Mucosa of rectum (tissue), 2 donors: Measurements from ENCODE around the gene PTPRD.

ENCODE experiments used
- H3K27ac ChIP-seq, 2 donors: one replicate each; pipeline ENCODE4 v1.7.0; 2013; ENCODE audit warnings: inconsistent platforms in 2 of 2, low read depth in 2 of 2, low read length in 2 of 2
- H3K27me3 ChIP-seq, 2 donors: one replicate each; pipeline ENCODE4 v1.7.0; 2013; ENCODE audit warnings: low read length in 2 of 2; ENCODE audit not compliant: control insufficient read depth in 2 of 2, insufficient read depth in 2 of 2
- H3K36me3 ChIP-seq, 2 donors: one replicate each; pipeline ENCODE4 v1.7.0; 2013; ENCODE audit warnings: low read length in 2 of 2; ENCODE audit not compliant: control insufficient read depth in 2 of 2, insufficient read depth in 2 of 2
- H3K4me1 ChIP-seq, 2 donors: one replicate each; pipeline ENCODE4 v1.7.0; 2013; ENCODE audit warnings: low read length in 2 of 2, mild to moderate bottlenecking in 1 of 2; ENCODE audit not compliant: control insufficient read depth in 2 of 2, insufficient read depth in 2 of 2
- H3K4me3 ChIP-seq, 2 donors: one replicate each; pipeline ENCODE4 v1.7.0; 2013; ENCODE audit warnings: low read length in 2 of 2
- H3K9ac ChIP-seq, 2 donors: one replicate each; pipeline ENCODE4 v1.7.0; 2013; ENCODE audit warnings: low read length in 2 of 2, low read depth in 1 of 2, mild to moderate bottlenecking in 1 of 2
- H3K9me3 ChIP-seq, 2 donors: one replicate each; pipeline ENCODE4 v1.7.0; 2013; ENCODE audit warnings: low read length in 2 of 2; ENCODE audit not compliant: control insufficient read depth in 2 of 2
- donor health status: healthy.
- donor health status: Normal muscosa, but diverticular disease.

Gene PTPRD

DNA sequence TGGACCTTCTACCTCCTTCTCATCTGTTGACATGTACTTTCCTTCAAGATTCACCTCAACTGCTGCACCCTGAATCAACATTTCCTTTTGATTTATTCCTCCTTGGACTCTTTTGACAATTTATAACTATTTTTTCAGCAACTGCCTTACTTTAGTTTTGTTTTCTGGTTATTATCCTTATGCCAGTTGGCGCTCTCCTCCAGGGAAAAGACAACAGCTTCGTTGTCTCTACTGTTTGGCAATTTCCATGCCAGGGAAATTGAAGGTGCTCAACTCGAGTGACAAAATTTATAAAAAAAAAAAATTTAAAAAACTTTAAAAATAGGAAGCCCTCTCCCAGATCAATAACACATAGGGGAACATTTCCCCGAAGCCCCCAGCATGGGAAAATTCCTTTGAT lies 2264.0 kb downstream of the PTPRD start:
- H3K4me3 ChIP-seq: no peak overlapping the region
- no peak overlapping the region for H3K27ac ChIP-seq
- no peaks in the 10 kb centered on the region for H3K36me3 ChIP-seq
- no peaks in the 10 kb centered on the region for H3K4me1 ChIP-seq
- H3K9me3 ChIP-seq: no peaks in the 10 kb centered on the region
- H3K9ac ChIP-seq: no peak overlapping the region
- no peaks in the 10 kb centered on the region for H3K27me3 ChIP-seq

DNA sequence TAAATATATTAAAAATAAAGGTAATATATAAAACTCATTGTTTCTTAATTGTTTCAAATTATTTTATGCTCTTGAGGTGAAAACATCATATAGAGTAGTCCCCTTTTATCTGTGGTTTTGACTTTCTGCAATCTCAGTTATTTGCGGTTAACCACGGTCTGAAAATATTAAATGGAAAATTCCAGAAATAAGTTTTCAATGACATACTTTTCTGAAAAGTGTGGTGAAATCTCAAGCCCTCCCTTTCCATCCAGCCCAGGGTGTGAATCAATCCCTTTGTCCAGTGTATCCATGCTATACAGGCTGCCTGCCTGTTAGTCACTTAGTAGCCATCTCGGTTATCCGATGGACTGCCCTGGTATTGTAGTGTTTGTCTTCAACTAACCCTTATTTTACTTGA lies 2266.5 kb downstream of the PTPRD start:
- Histone ChIP-seq H3K4me3 (no peak overlapping the region), H3K27me3 (no peaks in the 10 kb centered on the region), H3K27ac (no peak overlapping the region), H3K9me3 (no peaks in the 10 kb centered on the region), H3K4me1 (no peaks in the 10 kb centered on the region), H3K9ac (no peak overlapping the region), H3K36me3 (no peaks in the 10 kb centered on the region)

DNA sequence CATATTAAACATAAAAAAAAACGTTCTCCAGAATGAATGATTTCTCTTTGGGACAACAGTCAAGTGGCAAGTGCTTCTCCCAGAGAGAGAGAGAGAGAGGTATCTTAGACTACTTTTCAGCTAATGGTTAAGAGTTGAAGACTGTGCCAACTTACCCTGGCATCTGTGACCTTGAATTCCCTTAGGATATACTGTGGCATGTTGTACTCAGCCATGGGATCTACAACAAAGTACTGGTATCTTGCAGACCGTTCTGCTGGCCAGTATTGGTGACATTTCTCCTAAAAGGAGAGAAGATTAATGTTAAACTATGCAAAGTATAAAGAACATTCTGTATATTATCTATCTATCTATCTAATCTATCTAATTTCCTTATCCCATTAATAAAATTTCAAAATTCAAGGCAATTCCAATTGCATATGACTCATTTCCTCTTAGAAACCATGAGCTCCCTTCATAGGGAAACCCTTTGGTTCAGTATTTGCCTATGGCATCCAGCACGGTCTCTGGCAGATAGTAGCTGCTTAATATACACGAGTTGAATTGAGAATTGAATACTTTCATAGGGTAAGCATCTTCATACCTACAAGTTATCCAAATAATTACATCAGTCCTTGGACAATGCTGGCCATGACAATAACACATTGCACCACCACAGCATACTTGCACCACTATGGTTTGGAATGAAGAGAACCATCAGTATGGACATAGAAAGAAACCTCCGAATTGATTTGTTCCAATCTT lies 2273.9 kb downstream of the PTPRD start:
- Histone ChIP-seq H3K9me3 (no peaks in the 10 kb centered on the region), H3K36me3 (no peaks in the 10 kb centered on the region), H3K27ac (no peak overlapping the region), H3K9ac (no peak overlapping the region), H3K4me3 (no peak overlapping the region), H3K4me1 (no peaks in the 10 kb centered on the region), H3K27me3 (no peaks in the 10 kb centered on the region)

DNA sequence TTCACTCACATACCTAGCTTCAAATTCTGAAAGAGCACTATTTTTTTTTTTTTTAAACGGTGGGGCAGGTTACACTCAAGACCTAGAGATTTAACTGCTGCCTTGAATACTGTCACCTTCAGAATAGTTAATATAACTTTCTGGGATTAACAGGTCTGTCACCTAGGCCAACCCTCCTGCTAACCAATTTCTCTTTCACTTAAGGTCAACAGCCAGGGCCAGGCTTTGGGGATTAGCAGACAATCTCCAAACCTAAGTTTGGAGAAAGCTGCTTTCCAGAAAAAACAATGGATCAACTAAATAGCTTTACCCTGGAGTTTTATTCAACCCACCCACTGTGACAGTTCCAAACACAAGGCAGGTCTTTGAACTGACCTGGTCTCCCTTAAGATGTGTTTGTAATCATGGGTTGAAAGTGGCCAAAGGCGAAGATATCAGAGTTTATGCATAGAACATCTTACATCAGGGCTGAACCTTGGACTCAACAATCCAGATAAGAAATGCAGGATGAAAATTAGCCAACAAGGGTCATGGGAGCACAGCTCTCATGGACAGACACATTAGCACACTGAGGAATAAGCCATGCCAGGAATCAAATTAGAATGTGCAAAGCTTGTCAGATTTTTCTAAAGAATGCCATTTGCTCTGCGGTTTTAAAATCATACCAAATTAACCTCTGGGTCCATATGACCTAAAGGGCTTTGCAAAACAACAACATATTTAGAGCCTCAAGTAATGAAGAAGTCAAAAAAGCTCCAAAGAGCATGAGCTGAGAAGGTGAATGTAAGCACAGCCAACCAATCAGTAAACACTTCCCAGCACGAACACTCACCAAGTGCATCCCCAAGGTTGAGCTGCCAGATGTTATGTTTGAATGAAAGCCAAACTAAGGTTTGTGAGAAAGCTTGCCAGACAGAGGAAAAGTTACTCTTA lies 2274.7 kb downstream of the PTPRD start:
- no peak overlapping the region for H3K9ac ChIP-seq
- no peaks in the 10 kb centered on the region for H3K4me1 ChIP-seq
- H3K4me3 ChIP-seq: no peak overlapping the region
- no peaks in the 10 kb centered on the region for H3K9me3 ChIP-seq
- no peaks in the 10 kb centered on the region for H3K27me3 ChIP-seq
- H3K36me3 ChIP-seq: no peaks in the 10 kb centered on the region
- H3K27ac ChIP-seq: no peak overlapping the region

DNA sequence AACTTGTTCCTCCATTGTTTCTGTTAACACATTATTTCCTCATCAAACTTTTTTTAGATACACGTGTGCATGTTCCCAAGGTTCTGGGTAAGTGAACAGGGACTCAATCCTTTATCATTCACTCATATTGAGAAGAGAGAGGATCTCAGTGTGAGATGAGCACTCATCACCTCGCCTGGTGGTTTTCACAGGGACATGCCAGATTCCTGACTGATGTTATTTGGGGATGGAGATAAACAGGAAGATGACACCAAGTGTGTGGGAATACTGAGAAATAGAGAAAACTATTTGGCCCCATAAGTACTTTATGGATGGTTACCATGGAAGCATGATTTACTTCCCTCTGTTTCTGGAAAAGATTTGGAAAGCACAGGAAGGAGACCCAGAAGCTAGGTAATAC lies 2279.9 kb downstream of the PTPRD start:
- Histone ChIP-seq H3K27ac (no peak overlapping the region), H3K9ac (no peak overlapping the region), H3K4me3 (no peak overlapping the region), H3K4me1 (no peaks in the 10 kb centered on the region), H3K36me3 (peaks cover 0 to 8% of the 10 kb centered on the region in 2 donors), H3K9me3 (no peaks in the 10 kb centered on the region), H3K27me3 (no peaks in the 10 kb centered on the region)

DNA sequence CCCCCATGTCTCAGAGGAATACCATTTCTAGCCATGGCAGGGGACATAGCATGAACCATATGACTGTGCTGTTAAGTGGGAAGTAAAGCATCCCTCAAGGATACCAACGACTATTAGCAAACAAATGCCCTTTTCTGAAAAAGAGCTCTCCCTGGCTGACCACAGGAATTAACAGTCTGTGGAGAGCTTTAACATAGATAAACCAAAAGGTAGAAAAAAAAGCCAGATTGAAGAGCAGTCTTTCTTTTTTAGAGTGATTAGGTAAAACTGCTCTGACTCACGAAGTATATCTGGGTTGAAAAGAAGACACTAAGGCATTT lies 2280.5 kb downstream of the PTPRD start:
- Histone ChIP-seq H3K9ac (no peak overlapping the region), H3K4me1 (no peaks in the 10 kb centered on the region), H3K27me3 (no peaks in the 10 kb centered on the region), H3K9me3 (no peaks in the 10 kb centered on the region), H3K36me3 (peaks cover 0 to 8% of the 10 kb centered on the region in 2 donors), H3K27ac (no peak overlapping the region), H3K4me3 (no peak overlapping the region)

DNA sequence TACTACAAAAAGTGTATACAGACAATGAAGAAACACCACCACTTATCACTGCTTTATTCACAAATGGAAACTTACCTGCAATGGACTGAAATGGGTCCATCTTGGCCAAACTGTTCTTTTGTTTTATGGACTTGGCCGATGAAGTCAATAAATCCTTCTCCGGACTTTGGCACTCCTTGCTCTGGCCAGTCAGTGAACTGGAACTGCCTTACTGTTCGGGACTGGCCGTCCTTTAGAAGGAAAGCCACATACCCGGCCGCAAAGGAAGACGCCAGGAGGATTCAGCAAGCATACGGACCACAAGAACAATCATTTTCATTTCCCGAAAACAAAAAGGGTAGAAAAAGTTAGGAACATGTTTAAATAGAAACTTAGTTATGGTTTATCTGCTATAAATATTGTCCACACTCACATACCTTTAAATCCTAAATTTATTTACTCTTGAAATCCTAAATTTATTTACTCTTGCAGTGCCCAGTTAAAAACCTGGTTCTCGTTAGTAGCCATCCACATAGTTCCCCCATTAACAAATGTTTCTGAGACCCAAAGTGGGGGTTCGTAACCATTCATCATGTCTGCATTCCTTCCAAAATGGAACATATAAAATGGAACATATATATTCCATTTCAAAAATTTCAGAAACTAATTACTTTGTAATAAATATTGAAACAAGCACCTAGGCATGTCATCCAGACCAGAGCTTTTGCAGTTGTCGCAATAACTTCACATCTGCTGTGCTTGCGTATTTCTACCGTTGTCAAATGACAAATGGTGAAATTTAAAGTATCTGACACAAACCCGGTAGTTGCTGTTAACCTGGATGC lies 2281.1 kb downstream of the PTPRD start:
- H3K27me3 ChIP-seq: no peaks in the 10 kb centered on the region
- H3K4me3 ChIP-seq: no peak overlapping the region
- H3K4me1 ChIP-seq: no peaks in the 10 kb centered on the region
- H3K9me3 ChIP-seq: no peaks in the 10 kb centered on the region
- H3K36me3 ChIP-seq: peaks cover 0 to 8% of the 10 kb centered on the region in 2 donors
- H3K9ac ChIP-seq: no peak overlapping the region
- H3K27ac ChIP-seq: no peak overlapping the region

DNA sequence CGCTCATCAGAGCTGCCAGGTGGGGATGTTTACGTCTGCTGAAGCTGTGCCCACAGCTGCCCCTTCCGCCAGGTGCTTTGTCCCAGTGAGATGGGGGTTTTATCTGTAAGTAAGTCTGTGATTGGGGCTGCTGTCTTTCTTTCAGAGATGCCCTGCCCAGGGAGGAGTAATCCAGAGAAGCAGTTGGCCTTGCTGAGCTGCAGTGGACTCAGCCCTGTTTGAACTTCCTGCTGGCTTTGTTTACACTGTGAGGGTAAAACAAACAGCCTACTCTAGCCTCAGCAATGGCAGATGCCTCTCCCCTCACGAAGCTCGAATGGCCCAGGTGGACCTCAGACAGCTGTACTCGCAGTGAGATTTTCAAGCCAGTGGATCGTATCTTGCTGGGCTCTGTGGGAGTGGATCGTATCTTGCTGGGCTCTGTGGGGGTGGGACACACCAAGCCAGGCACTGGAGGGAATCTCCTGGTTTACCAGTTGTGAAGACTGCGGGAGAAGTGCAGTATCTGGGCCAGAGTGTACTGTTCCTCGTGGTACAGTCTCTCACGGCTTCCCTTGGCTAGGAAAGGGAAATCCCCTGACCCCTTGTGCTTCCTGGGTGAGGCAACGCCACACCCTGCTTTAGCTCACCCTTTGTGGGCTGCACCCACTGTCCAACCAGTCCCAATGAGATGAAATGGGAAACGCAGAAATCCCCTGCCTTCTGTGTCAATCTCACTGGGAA lies 2283.1 kb downstream of the PTPRD start:
- Histone ChIP-seq H3K27me3 (no peaks in the 10 kb centered on the region), H3K4me1 (no peaks in the 10 kb centered on the region), H3K9ac (no peak overlapping the region), H3K27ac (no peak overlapping the region), H3K36me3 (peaks cover 0 to 8% of the 10 kb centered on the region in 2 donors), H3K9me3 (no peaks in the 10 kb centered on the region), H3K4me3 (no peak overlapping the region)

DNA sequence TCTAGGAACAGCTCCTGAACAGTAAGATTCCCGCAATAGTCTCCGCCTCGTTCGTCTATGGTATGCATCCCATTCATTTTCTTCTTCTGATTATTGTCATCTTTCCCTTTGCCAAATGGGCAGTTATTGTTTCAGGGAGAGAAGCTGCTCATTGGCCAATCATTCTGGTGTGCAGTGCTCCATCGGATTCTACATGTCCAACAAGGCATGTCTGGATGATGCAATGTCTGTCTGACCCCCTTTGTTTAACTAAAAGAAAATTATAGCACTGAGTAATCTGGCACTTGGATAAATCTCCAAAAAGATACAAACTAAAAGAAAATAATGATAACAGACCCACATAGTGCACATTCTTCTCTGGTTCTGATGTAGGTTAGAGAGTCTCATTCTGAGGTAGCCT lies 2297.6 kb downstream of the PTPRD start:
- Histone ChIP-seq H3K27me3 (no peaks in the 10 kb centered on the region), H3K27ac (no peak overlapping the region)

More for the DNA sequence above, 2297.6 kb downstream of the PTPRD start:
- no peak overlapping the region for H3K9ac ChIP-seq
- H3K4me1 ChIP-seq: no peaks in the 10 kb centered on the region
- H3K36me3 ChIP-seq: no peaks in the 10 kb centered on the region
- H3K4me3 ChIP-seq: no peak overlapping the region
- H3K9me3 ChIP-seq: peaks cover 0 to 4% of the 10 kb centered on the region in 2 donors
